Transverse colon (tissue), 4 donors: ENCODE results near the gene AGBL5. TPM values are rescaled to one million over a fixed set of nuclear protein-coding genes. Genes with fewer than 3 reads are reported as not detected.
"Not testable (repeated sequence)": the region's sequence is repeated elsewhere in the genome, so short reads cannot be mapped to it uniquely, and the experiment has no call there.

Source experiments
- DNase-seq: peaks from one replicate; pipeline ENCODE4 v3.0.0-alpha.2; 2019
- H3K27ac ChIP-seq, 4 donors: fragments of 200-600 bp; sonication (generic); 2 replicates each; pipeline ENCODE4 v1.5.1; 2016 to 2018; ENCODE audit warnings: inconsistent platforms in 4 of 4
- H3K27me3 ChIP-seq: fragments of 200-600 bp; sonication (generic); 2 replicates; pipeline ENCODE4 v1.5.1; 2017; ENCODE audit warnings: inconsistent platforms
- H3K36me3 ChIP-seq, 4 donors: fragments of 200-600 bp; sonication (generic); 2 replicates each; pipeline ENCODE4 v1.5.1; 2017 to 2019; ENCODE audit warnings: inconsistent platforms in 4 of 4
- H3K4me1 ChIP-seq, 4 donors: fragments of 200-600 bp; sonication (generic); 2 replicates each; pipeline ENCODE4 v1.5.1; 2017 to 2020; ENCODE audit warnings: inconsistent platforms in 4 of 4
- H3K4me3 ChIP-seq, 4 donors: fragments of 200-600 bp; sonication (generic); 1 replicate in 1 of 4; 2 replicates in 3 of 4; pipeline versions ENCODE4 v1.5.1 to v1.6.1; 2017 to 2019; ENCODE audit warnings: inconsistent platforms in 4 of 4
- H3K9me3 ChIP-seq, 2 donors: fragments of 200-600 bp; sonication (generic); 2 replicates each; pipeline ENCODE4 v1.5.1; 2017 to 2019; ENCODE audit warnings: inconsistent platforms in 2 of 2
- EP300 ChIP-seq: sonication (generic); formaldehyde crosslinking; IDR thresholded peaks from one replicate; pipeline ENCODE4 v1.6.1; 2017; ENCODE audit warnings: antibody characterized with exemption, low read depth
- POLR2A ChIP-seq: fragments of 450-650 bp; IDR thresholded peaks from one replicate; pipeline ENCODE4 v1.6.1; 2016; ENCODE audit warnings: antibody characterized with exemption, mild to moderate bottlenecking, moderate library complexity
- POLR2AphosphoS5 ChIP-seq, 3 donors: sonication (generic); formaldehyde crosslinking; IDR thresholded peaks; one replicate each; pipeline ENCODE4 v1.6.1; 2016; ENCODE audit warnings: antibody characterized with exemption in 3 of 3
- WGBS, 2 donors: methylation state at CpG; one replicate each; pipeline ENCODE4 v1.1.5; 2018; ENCODE audit warnings: low coverage in 1 of 2; 5-methylcytosine and 5-hydroxymethylcytosine counted together
- in situ Hi-C, 4 donors: fragments of 200-750 bp; cut with MboI; loops; one replicate each; pipeline versions ENCODE4 v1.15.0 to v1.15.1; 2017; ENCODE audit warnings: low sequenced_read_pairs in 3 of 4, low pct_ligation_motif_present in 1 of 4, low pct_unique_long_range_greater_than_20kb in 1 of 4
- intact Hi-C: fragments of 100-400 bp; cut with DNase I; formaldehyde crosslinking; loops from one replicate; pipeline ENCODE4 v1.15.1; 2023; ENCODE audit warnings: low total_unique reads
- total RNA-seq, 4 donors: library from RNA; depleted of rRNA; stranded (reverse); fragments of >200 nt; gene quantifications; one replicate each; pipeline ENCODE4 v1.1.0, GENCODE V29; 2016
- TF ChIP-seq, protein P1 (sequence below), 5 experiments: fragments of 200-600 bp in 3 of 5; fragments of 450-650 bp in 2 of 5; sonication (generic) in 3 of 5; IDR thresholded peaks; 1 replicate in 2 of 5; 2 replicates in 3 of 5; pipeline ENCODE4 v1.5.1; 2016 to 2017; ENCODE audit warnings: antibody characterized with exemption in 5 of 5, inconsistent platforms in 3 of 5, mild to moderate bottlenecking in 2 of 5, moderate library complexity in 1 of 5

AGBL5 gene
- total RNA-seq, 4 donors from 2014 or later, result 9.7 to 39.2 (median 13.9) TPM

DNA sequence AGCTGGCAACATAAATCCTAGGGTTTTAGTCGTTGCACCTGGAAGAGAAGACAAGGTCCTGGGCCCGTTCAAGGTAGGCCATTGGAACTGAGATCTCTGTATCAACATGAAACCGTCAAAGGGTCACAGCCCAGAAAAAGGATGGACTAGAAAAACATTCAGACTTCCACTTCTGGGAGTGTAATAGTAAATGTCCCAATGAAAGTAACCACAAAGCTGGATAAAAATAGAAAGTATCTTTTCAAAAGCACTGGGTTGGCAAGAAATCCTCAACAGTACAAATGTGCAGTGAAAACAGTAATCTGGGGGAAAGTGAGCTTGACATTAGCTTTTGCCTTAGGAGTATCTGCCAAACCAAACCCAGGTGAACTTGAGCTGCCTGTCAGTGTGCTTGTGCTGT lies 54.5 kb downstream of the AGBL5 start:
- TF ChIP-seq POLR2AphosphoS5 (IDR thresholded peaks at IDR 0.05) (no peak), POLR2A (no peak), EP300 (no peak)
- TF ChIP-seq, protein P1, sequence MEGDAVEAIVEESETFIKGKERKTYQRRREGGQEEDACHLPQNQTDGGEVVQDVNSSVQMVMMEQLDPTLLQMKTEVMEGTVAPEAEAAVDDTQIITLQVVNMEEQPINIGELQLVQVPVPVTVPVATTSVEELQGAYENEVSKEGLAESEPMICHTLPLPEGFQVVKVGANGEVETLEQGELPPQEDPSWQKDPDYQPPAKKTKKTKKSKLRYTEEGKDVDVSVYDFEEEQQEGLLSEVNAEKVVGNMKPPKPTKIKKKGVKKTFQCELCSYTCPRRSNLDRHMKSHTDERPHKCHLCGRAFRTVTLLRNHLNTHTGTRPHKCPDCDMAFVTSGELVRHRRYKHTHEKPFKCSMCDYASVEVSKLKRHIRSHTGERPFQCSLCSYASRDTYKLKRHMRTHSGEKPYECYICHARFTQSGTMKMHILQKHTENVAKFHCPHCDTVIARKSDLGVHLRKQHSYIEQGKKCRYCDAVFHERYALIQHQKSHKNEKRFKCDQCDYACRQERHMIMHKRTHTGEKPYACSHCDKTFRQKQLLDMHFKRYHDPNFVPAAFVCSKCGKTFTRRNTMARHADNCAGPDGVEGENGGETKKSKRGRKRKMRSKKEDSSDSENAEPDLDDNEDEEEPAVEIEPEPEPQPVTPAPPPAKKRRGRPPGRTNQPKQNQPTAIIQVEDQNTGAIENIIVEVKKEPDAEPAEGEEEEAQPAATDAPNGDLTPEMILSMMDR (IDR thresholded peaks at IDR 0.05), result no peak
- in situ Hi-C loops, result loop anchor here in 2 of 4 donors (10.0 to 25.0 kb wide), 2 partner anchors 106 to 179 kb away; partner anchors contain the start of genes TRIM54 (in 2 of the 2), ATRAID (in 1 of the 2), CAD (in 1 of the 2) and SLC5A6 (in 1 of the 2)
- DNase-seq, result no peak
- H3K4me3 ChIP-seq, result no peak overlapping the region
- intact Hi-C loops, result no loop called here
- H3K4me1 ChIP-seq, result no peaks in the 10 kb centered on the region
- no peaks in the 10 kb centered on the region for H3K36me3 ChIP-seq
- H3K27ac ChIP-seq, result no peak overlapping the region
- 71 to 74% methylated on average over 3 of the region's 3 CpGs for WGBS, 2 donors
- no peaks in the 10 kb centered on the region for H3K9me3 ChIP-seq
- H3K27me3 ChIP-seq, result peaks cover 5% of the 10 kb centered on the region

DNA sequence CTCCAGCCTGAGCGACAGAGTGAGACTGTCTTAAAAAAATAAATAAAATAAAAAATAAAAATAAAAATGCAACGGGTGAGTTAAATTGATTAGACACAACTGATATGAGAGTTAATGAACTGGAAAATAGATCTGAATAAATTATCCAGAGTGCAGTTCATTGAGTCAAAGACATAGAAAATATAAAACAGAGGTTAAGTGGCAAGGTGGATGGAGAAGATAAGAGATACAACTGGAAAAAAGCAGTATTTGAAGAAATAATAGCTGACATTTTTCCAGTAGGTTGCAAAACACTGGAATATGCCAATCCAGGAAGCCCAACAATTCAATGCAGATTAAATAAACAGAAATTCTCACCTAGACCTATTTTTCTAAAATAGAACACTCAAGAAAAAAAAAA lies 56.8 kb downstream of the AGBL5 start:
- DNase-seq, result no peak
- Histone ChIP-seq H3K4me1 (no peaks in the 10 kb centered on the region), H3K36me3 (no peaks in the 10 kb centered on the region), H3K27ac (no peak overlapping the region), H3K9me3 (no peaks in the 10 kb centered on the region), H3K27me3 (peaks cover 5% of the 10 kb centered on the region), H3K4me3 (no peak overlapping the region)
- 84 to 100% methylated on average over 2 of the region's 2 CpGs for WGBS, 2 donors
- in situ Hi-C loops, result loop anchor here in 2 of 4 donors (10.0 to 25.0 kb wide), 2 partner anchors 104 to 177 kb away; partner anchors contain the start of genes TRIM54 (in 2 of the 2), ATRAID (in 1 of the 2), CAD (in 1 of the 2) and SLC5A6 (in 1 of the 2)
- intact Hi-C loops, result no loop called here
- TF ChIP-seq EP300, result no peak
- TF ChIP-seq, protein P1 (IDR thresholded peaks at IDR 0.05), result no peak

DNA sequence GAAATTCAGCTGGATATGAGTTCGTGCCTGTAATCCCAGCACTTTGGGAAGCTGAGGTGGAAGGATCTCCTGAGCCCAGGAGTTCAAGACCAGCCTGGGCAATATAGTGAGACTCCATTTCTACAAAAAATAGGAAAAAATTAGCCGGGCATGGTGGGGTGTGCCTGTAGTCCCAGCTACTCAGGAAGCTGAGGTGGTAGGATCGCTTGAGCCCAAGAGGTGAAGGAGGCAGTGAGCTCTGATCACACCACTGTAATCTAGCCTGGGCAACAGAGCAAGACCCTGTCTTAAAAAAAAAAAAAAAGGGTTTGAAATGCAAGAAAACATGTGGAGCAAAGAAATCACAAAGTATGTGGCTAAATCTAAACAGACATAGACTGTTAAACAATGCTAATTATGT lies 57.6 kb downstream of the AGBL5 start:
- intact Hi-C loops (no loop called here), in situ Hi-C loops (loop anchor here in 2 of 4 donors (10.0 to 25.0 kb wide), 2 partner anchors 103 to 176 kb away; partner anchors contain the start of genes TRIM54 (in 2 of the 2), ATRAID (in 1 of the 2), CAD (in 1 of the 2) and SLC5A6 (in 1 of the 2))
- no peak overlapping the region for H3K4me3 ChIP-seq
- no peaks in the 10 kb centered on the region for H3K9me3 ChIP-seq
- no peaks in the 10 kb centered on the region for H3K36me3 ChIP-seq
- H3K27ac ChIP-seq, result no peak overlapping the region
- WGBS, 2 donors, result 86 to 90% methylated on average over 3 of the region's 3 CpGs
- no peak for DNase-seq
- peaks cover 5% of the 10 kb centered on the region for H3K27me3 ChIP-seq
- TF ChIP-seq POLR2A (no peak), POLR2AphosphoS5 (IDR thresholded peaks at IDR 0.05) (no peak), EP300 (no peak)
- TF ChIP-seq, protein P1 (IDR thresholded peaks at IDR 0.05), result no peak
- H3K4me1 ChIP-seq, result no peaks in the 10 kb centered on the region

DNA sequence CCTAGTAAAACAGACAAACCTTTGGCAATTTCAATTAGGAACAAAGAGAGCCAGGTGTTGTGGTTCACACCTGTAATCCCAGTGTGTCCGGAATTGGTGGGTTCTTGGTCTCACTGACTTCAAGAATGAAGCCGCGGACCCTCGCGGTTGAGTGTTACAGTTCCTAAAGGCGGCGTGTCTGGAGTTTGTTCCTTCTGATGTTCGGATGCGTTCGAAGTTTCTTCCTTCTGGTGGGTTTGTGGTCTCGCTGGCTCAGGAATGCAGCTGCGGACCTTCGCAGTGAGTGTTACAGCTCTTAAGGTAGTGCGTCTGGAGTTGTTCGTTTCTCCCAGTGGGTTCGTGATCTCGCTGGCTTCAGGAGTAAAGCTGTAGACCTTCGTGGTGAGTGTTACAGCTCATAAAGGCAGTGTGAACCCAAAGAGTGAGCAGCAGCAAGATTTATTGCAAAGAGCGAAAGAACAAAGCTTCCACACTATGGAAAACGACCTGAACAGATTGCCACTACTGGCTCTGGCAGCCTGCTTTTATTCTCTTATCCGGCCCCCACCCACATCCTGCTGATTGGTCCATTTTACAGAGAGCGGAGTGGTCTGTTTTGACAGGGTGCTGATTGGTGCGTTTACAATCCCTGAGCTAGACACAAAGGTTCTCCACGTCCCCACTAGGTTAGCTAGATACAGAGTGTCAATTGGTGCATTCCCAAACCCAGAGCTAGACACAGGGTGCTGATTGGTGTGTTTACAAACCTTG lies 59.3 kb downstream of the AGBL5 start:
- intact Hi-C loops, result not testable (repeated sequence)

DNA sequence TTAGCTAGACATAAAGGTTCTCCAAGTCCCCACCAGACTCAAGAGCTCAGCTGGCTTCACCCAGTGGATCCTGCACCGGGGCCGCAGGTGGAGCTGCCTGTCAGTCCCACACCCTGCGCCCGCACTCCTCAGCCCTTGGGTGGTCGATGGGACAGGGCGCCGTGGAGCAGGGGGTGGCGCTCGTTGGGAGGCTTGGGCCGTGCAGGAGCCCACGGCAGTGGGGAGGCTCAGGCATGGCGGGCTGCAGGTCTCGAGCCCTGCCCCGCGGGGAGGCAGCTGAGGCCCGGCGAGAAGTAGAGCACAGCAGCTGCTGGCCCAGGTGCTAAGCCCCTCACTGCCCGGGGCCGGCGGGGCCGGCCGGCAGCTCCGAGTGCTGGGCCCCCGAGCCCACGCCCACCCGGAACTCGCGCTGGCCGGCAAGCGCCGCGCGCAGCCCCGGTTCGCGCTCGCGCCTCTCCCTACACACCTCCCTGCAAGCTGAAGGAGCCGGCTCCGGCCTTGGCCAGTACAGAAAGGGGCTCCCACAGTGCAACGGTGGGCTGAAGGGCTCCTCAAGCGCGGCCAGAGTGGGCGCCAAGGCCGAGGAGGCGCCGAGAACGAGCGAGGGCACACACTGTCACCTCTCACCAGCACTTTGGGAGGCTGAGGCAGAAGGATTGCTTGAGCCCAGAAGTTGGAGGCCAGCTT lies 60.1 kb downstream of the AGBL5 start:
- WGBS, 2 donors, result 93% methylated on average over 38 of the region's 49 CpGs; no CpG with 5 or more reads in 1 of the 2 donors
- DNase-seq, result not testable (repeated sequence)

More for the DNA sequence above, 59.3 kb downstream of the AGBL5 start:
- H3K4me3 ChIP-seq, H3K27me3 ChIP-seq, H3K4me1 ChIP-seq, H3K36me3 ChIP-seq, H3K9me3 ChIP-seq, H3K27ac ChIP-seq, DNase-seq: not testable (repeated sequence)
- in situ Hi-C loops, result loop anchor here in 1 of 4 donors (25.0 kb wide), 1 partner anchor 102 kb away; the partner anchor contains the start of genes ATRAID, CAD and SLC5A6
- 79% methylated on average over 24 of the region's 24 CpGs; no CpG with 5 or more reads in 1 of the 2 donors for WGBS, 2 donors

More for the DNA sequence above, 60.1 kb downstream of the AGBL5 start:
- H3K4me1 ChIP-seq, intact Hi-C loops, H3K27ac ChIP-seq, H3K27me3 ChIP-seq, H3K4me3 ChIP-seq, H3K36me3 ChIP-seq, H3K9me3 ChIP-seq: not testable (repeated sequence)
- in situ Hi-C loops, result loop anchor here in 1 of 4 donors (25.0 kb wide), 1 partner anchor 101 kb away; the partner anchor contains the start of genes ATRAID, CAD and SLC5A6
